Stomach (tissue), 4 donors: ENCODE data around the gene REXO1.

ENCODE experiments used
- CTCF ChIP-seq, 7 experiments: fragments of 450-650 bp in 4 of 7; fragments of 200-600 bp in 3 of 7; sonication (generic) in 3 of 7; IDR thresholded peaks; one replicate each; pipeline ENCODE4 v1.5.1; 2016 to 2019; ENCODE audit warnings: antibody characterized with exemption in 7 of 7, control low read depth in 2 of 7, mild to moderate bottlenecking in 1 of 7
- POLR2A ChIP-seq, 4 donors: fragments of 450-650 bp; IDR thresholded peaks; one replicate each; pipeline ENCODE4 v1.6.1; 2016; ENCODE audit warnings: antibody characterized with exemption in 4 of 4, control low read depth in 2 of 4, mild to moderate bottlenecking in 1 of 4, moderate library complexity in 1 of 4
- POLR2AphosphoS5 ChIP-seq, 3 donors: sonication (generic); formaldehyde crosslinking; IDR thresholded peaks; one replicate each; pipeline ENCODE4 v1.6.1; 2016; ENCODE audit warnings: antibody characterized with exemption in 3 of 3

- TF ChIP-seq CTCF (IDR thresholded peaks at IDR 0.05) (no peak), POLR2A (IDR thresholded peaks at IDR 0.05) (no peak), POLR2AphosphoS5 (IDR thresholded peaks at IDR 0.05) (no peak)
Measured at GRCh38 chr19:1789261-1790041, 58.8 kb downstream of the REXO1 start.
